GM12891 (cell line): ENCODE results near the gene DHCR7.
A peak's percentile ranks its signal among the peaks of the same experiment; 100 is the strongest.

Experiments used
- POLR2A ChIP-seq: IDR thresholded peaks from 2 replicates; pipeline ENCODE4 v1.6.1; 2011; ENCODE audit warnings: low read depth, low read length, control low read depth
- SPI1 ChIP-seq: IDR thresholded peaks from 2 replicates; pipeline ENCODE4 v1.6.1; 2011; ENCODE audit warnings: low read depth, low read length, control low read depth
- TAF1 ChIP-seq: IDR thresholded peaks from 2 replicates; pipeline ENCODE4 v1.6.1; 2011; ENCODE audit warnings: low read depth, low read length, control low read depth

DNA sequence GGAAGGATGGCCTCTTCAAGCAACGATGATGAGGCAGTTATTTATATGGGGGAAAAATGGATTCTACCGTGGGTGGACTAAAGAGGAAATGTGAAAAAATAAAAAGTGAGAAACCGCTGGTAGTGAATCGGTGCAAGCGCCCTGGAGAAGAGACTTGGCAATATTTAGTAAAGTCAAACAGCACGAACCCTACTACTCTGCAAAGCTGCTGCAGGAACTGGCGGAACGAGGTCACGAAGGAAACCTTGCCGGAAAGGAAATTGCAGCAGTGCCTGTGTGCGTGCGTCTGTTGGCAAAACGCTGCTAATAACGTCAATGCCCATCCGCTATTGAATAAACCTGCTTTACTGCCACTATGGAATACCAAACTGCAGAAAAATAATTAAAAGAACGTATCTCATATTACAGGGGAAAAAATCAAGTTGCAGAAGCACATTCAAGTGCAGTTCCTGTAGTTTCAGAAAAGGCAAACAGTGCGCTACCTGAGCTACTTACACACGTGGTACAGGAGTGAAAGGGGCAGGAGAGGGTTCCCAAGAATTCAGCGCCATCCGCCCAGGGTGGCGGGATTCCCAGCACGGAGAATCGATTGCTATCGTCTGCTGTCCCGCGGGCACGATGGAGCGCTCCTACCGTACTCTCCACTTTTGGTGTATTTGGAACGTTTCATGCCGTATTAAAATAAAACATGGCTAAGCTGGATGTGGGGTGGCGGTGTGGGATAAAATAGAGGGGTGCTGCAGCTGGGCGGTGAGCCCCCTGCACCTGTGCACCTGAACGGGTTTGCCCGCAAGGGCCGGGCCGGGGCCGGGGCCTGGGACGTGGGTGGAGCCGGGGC, 4.2 kb upstream of the DHCR7 start:
- peak; percentile 32; the same call in 1 of the 2 replicates for TF ChIP-seq SPI1
- TF ChIP-seq POLR2A: 0 out of 2 replicates have a peak, but pooled peaks have one; percentile 15
- TF ChIP-seq TAF1: no peak
